Measurements from ENCODE around the gene MIOS.
"Not testable (repeated sequence)": the region's sequence is repeated elsewhere in the genome, so short reads cannot be mapped to it uniquely, and the experiment has no call there.

MIOS gene

GRCh38 chr7:7647495-7648036, 80.9 kb downstream of the MIOS start:
- no peak for DNase-seq (ENCODE audit: low read depth)

- DNase-seq (ENCODE audit: low read depth), result no peak
Observed at GRCh38 chr7:7650682-7651206, 84.1 kb downstream of the MIOS start.

- DNase-seq (ENCODE audit: low read depth), result no peak
Observed at GRCh38 chr7:7651479-7651878, 84.8 kb downstream of the MIOS start.

GRCh38 chr7:7652798-7653540, 86.3 kb downstream of the MIOS start:
- DNase-seq (ENCODE audit: low read depth), result no peak

- DNase-seq (ENCODE audit: low read depth), result no peak
Observed at GRCh38 chr7:7653593-7654187, 87.0 kb downstream of the MIOS start.

GRCh38 chr7:7654964-7655715, 88.5 kb downstream of the MIOS start:
- DNase-seq (ENCODE audit: low read depth), result no peak

- not testable (repeated sequence) for DNase-seq (ENCODE audit: low read depth)
Observed at GRCh38 chr7:7656459-7656858, 89.8 kb downstream of the MIOS start.

All from stromal cell of bone marrow (primary cell).